BE2C (cell line): Measurements from ENCODE around the gene PTAR1.

Source experiments
- DNase-seq: peaks from one replicate; pipeline ENCODE4 v3.0.0-alpha.2; 2020
- H3K27me3 ChIP-seq: fragments of 250-450 bp; sonication (Bioruptor Pico); 2 replicates; pipeline ENCODE4 v1.5.1; 2020; ENCODE audit warnings: mild to moderate bottlenecking
- H3K36me3 ChIP-seq: fragments of 250-450 bp; sonication (Bioruptor Pico); 2 replicates; pipeline ENCODE4 v1.5.1; 2020; ENCODE audit warnings: mild to moderate bottlenecking
- H3K4me1 ChIP-seq: fragments of 250-450 bp; sonication (Bioruptor Pico); 2 replicates; pipeline ENCODE4 v1.5.1; 2020
- H3K4me3 ChIP-seq: 2 replicates; pipeline ENCODE4 v1.5.1; 2011; ENCODE audit warnings: low read depth, low read length
- H3K9me3 ChIP-seq: fragments of 250-450 bp; sonication (Bioruptor Pico); 2 replicates; pipeline ENCODE4 v1.5.1; 2020
- TF ChIP-seq, protein P1 (sequence below): IDR thresholded peaks from 2 replicates; pipeline ENCODE4 v1.5.1; 2012; ENCODE audit warnings: mild to moderate bottlenecking, low read depth, low read length

PTAR1 gene

GRCh38 chr9:69696802-69697201, 63.0 kb downstream of the PTAR1 start:
- H3K4me3 ChIP-seq, result no peak overlapping the region
- H3K36me3 ChIP-seq, result no peaks in the 10 kb centered on the region
- 0 out of 2 replicates have a peak, but pooled peaks cover 2% of the 10 kb centered on the region for H3K9me3 ChIP-seq
- no peaks in the 10 kb centered on the region for H3K27me3 ChIP-seq
- H3K4me1 ChIP-seq, result no peaks in the 10 kb centered on the region
- TF ChIP-seq, protein P1, sequence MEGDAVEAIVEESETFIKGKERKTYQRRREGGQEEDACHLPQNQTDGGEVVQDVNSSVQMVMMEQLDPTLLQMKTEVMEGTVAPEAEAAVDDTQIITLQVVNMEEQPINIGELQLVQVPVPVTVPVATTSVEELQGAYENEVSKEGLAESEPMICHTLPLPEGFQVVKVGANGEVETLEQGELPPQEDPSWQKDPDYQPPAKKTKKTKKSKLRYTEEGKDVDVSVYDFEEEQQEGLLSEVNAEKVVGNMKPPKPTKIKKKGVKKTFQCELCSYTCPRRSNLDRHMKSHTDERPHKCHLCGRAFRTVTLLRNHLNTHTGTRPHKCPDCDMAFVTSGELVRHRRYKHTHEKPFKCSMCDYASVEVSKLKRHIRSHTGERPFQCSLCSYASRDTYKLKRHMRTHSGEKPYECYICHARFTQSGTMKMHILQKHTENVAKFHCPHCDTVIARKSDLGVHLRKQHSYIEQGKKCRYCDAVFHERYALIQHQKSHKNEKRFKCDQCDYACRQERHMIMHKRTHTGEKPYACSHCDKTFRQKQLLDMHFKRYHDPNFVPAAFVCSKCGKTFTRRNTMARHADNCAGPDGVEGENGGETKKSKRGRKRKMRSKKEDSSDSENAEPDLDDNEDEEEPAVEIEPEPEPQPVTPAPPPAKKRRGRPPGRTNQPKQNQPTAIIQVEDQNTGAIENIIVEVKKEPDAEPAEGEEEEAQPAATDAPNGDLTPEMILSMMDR, result no peak
- DNase-seq, result no peak

GRCh38 chr9:69689991-69690538, 69.7 kb downstream of the PTAR1 start:
- Histone ChIP-seq H3K4me3 (no peak overlapping the region), H3K27me3 (no peaks in the 10 kb centered on the region), H3K4me1 (peaks cover 4% of the 10 kb centered on the region; the same call in 1 of the 2 replicates), H3K9me3 (no peaks in the 10 kb centered on the region), H3K36me3 (no peaks in the 10 kb centered on the region)
- TF ChIP-seq, protein P1, result no peak
- no peak for DNase-seq

DNA sequence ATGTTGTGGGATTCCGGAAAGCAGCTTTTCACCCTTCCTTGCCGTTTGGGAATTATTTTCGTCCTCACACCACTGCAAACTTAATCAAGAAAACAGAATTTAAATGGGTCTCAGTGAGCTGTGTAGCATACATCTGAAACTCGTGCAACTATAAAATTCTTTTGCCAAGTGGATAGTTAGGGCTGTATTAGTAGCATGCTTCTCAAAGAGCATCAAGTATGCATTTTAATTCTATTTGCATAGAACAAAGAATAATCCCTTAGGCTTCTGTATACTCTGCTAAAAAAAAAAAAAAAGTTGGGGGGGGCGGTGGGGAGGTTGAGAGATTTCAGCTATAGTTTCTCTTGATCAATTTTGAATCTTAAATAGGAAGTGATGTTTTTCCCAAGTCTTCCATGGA, 75.9 kb downstream of the PTAR1 start:
- Histone ChIP-seq H3K4me3 (no peak overlapping the region), H3K27me3 (no peaks in the 10 kb centered on the region), H3K36me3 (no peaks in the 10 kb centered on the region), H3K9me3 (no peaks in the 10 kb centered on the region), H3K4me1 (no peaks in the 10 kb centered on the region)
- no peak for DNase-seq
- TF ChIP-seq, protein P1, result no peak

GRCh38 chr9:69678843-69679538, 80.8 kb downstream of the PTAR1 start:
- H3K27me3 ChIP-seq, result no peaks in the 10 kb centered on the region
- no peaks in the 10 kb centered on the region for H3K36me3 ChIP-seq
- DNase-seq, result no peak
- no peak overlapping the region for H3K4me3 ChIP-seq
- TF ChIP-seq, protein P1, result no peak
- H3K9me3 ChIP-seq, result no peaks in the 10 kb centered on the region
- peaks cover 6% of the 10 kb centered on the region; the same call in 1 of the 2 replicates for H3K4me1 ChIP-seq

DNA sequence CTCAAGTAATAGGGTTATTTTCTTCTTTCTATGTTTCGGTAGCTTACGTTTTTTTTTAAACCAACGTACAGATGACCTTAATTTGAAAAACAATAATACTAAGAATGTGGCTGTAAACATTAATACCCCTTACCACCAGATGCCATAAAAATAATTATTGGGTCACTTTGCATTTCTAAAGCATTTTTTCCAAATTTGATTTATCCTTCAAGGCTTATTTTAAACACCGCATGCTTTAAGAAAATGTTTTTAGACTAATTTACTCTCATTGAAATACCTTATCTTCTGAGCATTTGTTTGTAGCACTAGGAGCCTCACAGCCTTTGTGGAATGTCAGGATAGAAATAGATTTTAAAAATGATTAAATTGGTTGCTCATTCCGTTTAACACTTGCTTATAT, 81.9 kb downstream of the PTAR1 start:
- Histone ChIP-seq H3K4me1 (peaks cover 9% of the 10 kb centered on the region; the same call in 1 of the 2 replicates), H3K9me3 (no peaks in the 10 kb centered on the region), H3K27me3 (no peaks in the 10 kb centered on the region), H3K36me3 (no peaks in the 10 kb centered on the region), H3K4me3 (no peak overlapping the region)
- TF ChIP-seq, protein P1, result no peak
- DNase-seq, result no peak

DNA sequence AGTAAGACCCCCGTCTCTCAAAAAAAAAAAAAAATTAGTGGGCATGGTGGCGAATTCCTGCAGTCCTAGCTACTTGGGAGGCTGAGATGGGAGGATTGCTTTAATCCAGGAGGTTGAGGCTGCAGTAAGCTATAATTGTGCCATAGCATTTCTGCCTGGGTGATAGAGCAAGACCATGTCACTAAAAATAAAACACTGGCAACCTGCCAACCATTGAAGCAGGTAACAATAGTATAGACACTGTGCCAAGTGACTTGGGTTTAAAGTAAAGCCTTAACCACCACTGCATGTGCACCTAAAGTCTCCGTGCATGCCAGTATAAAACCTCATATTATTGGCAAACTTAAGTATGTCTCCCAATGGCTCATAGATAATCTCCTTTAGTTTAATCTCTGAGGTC, 84.2 kb downstream of the PTAR1 start:
- Histone ChIP-seq H3K9me3 (no peaks in the 10 kb centered on the region), H3K27me3 (no peaks in the 10 kb centered on the region), H3K4me1 (peaks cover 9% of the 10 kb centered on the region; the same call in 1 of the 2 replicates), H3K36me3 (no peaks in the 10 kb centered on the region), H3K4me3 (no peak overlapping the region)
- no peak for DNase-seq
- TF ChIP-seq, protein P1, result no peak
